ENCODE results near the gene RNF182.

RNF182 gene

GRCh38 chr6:13883966-13884365 is 40.8 kb upstream of the RNF182 start:
- Histone ChIP-seq H3K9ac (ENCODE audit: low read depth, low read length, poor library complexity) (no peak overlapping the region), H2BK15ac (ENCODE audit: low read length) (no peak overlapping the region), H3K4me1 (ENCODE audit: control insufficient read depth in 2 of 2, insufficient read depth in 1 of 2, low read depth in 1 of 2, low read length in 2 of 2) (peaks cover 0 to 2% of the 10 kb centered on the region in 2 donors), H2AFZ (ENCODE audit: low read length) (no peak overlapping the region), H3K14ac (ENCODE audit: low read length) (no peak overlapping the region), H3K36me3 (replicated peaks in 1 of 2; ENCODE audit: control insufficient read depth in 2 of 2, insufficient read depth in 2 of 2, low read length in 2 of 2) (no peaks in the 10 kb centered on the region), H3K27me3 (ENCODE audit: control insufficient read depth in 3 of 3, insufficient read depth in 3 of 3, low read depth in 1 of 3, low read length in 3 of 3) (no peaks in the 10 kb centered on the region), H2BK120ac (ENCODE audit: low read depth, low read length) (no peak overlapping the region), H4K91ac (ENCODE audit: low read depth, low read length, poor library complexity) (no peak overlapping the region), H3K23ac (ENCODE audit: low read depth, low read length, poor library complexity) (no peak overlapping the region), H2BK5ac (ENCODE audit: low read length) (no peak overlapping the region), H3K4me3 (ENCODE audit: low read length in 2 of 2) (no peak overlapping the region), H3K18ac (ENCODE audit: low read length) (no peak overlapping the region), H3K79me1 (ENCODE audit: low read depth, low read length) (no peaks in the 10 kb centered on the region), H3K9me3 (replicated peaks in 1 of 2; ENCODE audit: control insufficient read depth in 2 of 2, insufficient read depth in 1 of 2, low read depth in 1 of 2, low read length in 2 of 2) (peaks cover 0 to under 1% of the 10 kb centered on the region in 2 donors), H3K4me2 (ENCODE audit: insufficient read depth, low read length, poor library complexity, severe bottlenecking) (no peak overlapping the region), H3K27ac (replicated peaks; ENCODE audit: low read length) (no peak overlapping the region), H2AK5ac (ENCODE audit: low read depth, low read length) (no peak overlapping the region), H2BK12ac (ENCODE audit: low read length) (no peak overlapping the region), H3K4ac (ENCODE audit: low read length) (no peak overlapping the region), H4K8ac (ENCODE audit: low read depth, low read length) (no peak overlapping the region)
- DNase-seq (ENCODE audit: low spot score) = no peak

GRCh38 chr6:13884397-13884796 is 40.4 kb upstream of the RNF182 start:
- Histone ChIP-seq H2BK5ac (ENCODE audit: low read length) (no peak overlapping the region), H3K9me3 (replicated peaks in 1 of 2; ENCODE audit: control insufficient read depth in 2 of 2, insufficient read depth in 1 of 2, low read depth in 1 of 2, low read length in 2 of 2) (no peaks in the 10 kb centered on the region), H3K4me2 (ENCODE audit: insufficient read depth, low read length, poor library complexity, severe bottlenecking) (no peak overlapping the region), H3K36me3 (replicated peaks in 1 of 2; ENCODE audit: control insufficient read depth in 2 of 2, insufficient read depth in 2 of 2, low read length in 2 of 2) (no peaks in the 10 kb centered on the region), H2AK5ac (ENCODE audit: low read depth, low read length) (peak overlapping the region; percentile 47), H3K4me3 (ENCODE audit: low read length in 2 of 2) (peak overlapping the region in 1 of 2 donors; percentile 69), H3K18ac (ENCODE audit: low read length) (no peak overlapping the region), H4K91ac (ENCODE audit: low read depth, low read length, poor library complexity) (no peak overlapping the region), H3K4me1 (ENCODE audit: control insufficient read depth in 2 of 2, insufficient read depth in 1 of 2, low read depth in 1 of 2, low read length in 2 of 2) (peaks cover 0 to 2% of the 10 kb centered on the region in 2 donors), H3K79me1 (ENCODE audit: low read depth, low read length) (no peaks in the 10 kb centered on the region), H3K27ac (replicated peaks; ENCODE audit: low read length) (no peak overlapping the region), H2AFZ (ENCODE audit: low read length) (no peak overlapping the region), H3K27me3 (ENCODE audit: control insufficient read depth in 3 of 3, insufficient read depth in 3 of 3, low read depth in 1 of 3, low read length in 3 of 3) (no peaks in the 10 kb centered on the region), H2BK12ac (ENCODE audit: low read length) (no peak overlapping the region), H3K23ac (ENCODE audit: low read depth, low read length, poor library complexity) (no peak overlapping the region), H2BK120ac (ENCODE audit: low read depth, low read length) (no peak overlapping the region), H3K14ac (ENCODE audit: low read length) (no peak overlapping the region), H2BK15ac (ENCODE audit: low read length) (no peak overlapping the region), H3K9ac (ENCODE audit: low read depth, low read length, poor library complexity) (no peak overlapping the region), H3K4ac (ENCODE audit: low read length) (no peak overlapping the region), H4K8ac (ENCODE audit: low read depth, low read length) (no peak overlapping the region)
- no CpG with 5 or more reads among the region's 5 CpGs for WGBS, 2 donors (ENCODE audit: extremely low coverage in 2 of 2, insufficient read length in 2 of 2, insufficient replicate concordance in 1 of 2)
- DNase-seq (ENCODE audit: low spot score) = no peak

- H3K4me3 ChIP-seq (ENCODE audit: low read length in 2 of 2) = no peak overlapping the region
- H2BK120ac ChIP-seq (ENCODE audit: low read depth, low read length) = no peak overlapping the region
- DNase-seq (ENCODE audit: low spot score) = no peak
- no peak overlapping the region for H3K18ac ChIP-seq (ENCODE audit: low read length)
- no peaks in the 10 kb centered on the region for H3K36me3 ChIP-seq (replicated peaks in 1 of 2; ENCODE audit: control insufficient read depth in 2 of 2, insufficient read depth in 2 of 2, low read length in 2 of 2)
- no peaks in the 10 kb centered on the region for H3K9me3 ChIP-seq (replicated peaks in 1 of 2; ENCODE audit: control insufficient read depth in 2 of 2, insufficient read depth in 1 of 2, low read depth in 1 of 2, low read length in 2 of 2)
- H4K8ac ChIP-seq (ENCODE audit: low read depth, low read length) = no peak overlapping the region
- H2AFZ ChIP-seq (ENCODE audit: low read length) = no peak overlapping the region
- H2BK5ac ChIP-seq (ENCODE audit: low read length) = no peak overlapping the region
- no peak overlapping the region for H3K14ac ChIP-seq (ENCODE audit: low read length)
- no CpG with 5 or more reads among the region's 2 CpGs for WGBS, 2 donors (ENCODE audit: extremely low coverage in 2 of 2, insufficient read length in 2 of 2, insufficient replicate concordance in 1 of 2)
- H3K4ac ChIP-seq (ENCODE audit: low read length) = no peak overlapping the region
- no peak overlapping the region for H2AK5ac ChIP-seq (ENCODE audit: low read depth, low read length)
- H3K27ac ChIP-seq (replicated peaks; ENCODE audit: low read length) = no peak overlapping the region
- H3K4me1 ChIP-seq (ENCODE audit: control insufficient read depth in 2 of 2, insufficient read depth in 1 of 2, low read depth in 1 of 2, low read length in 2 of 2) = peaks cover 0 to 2% of the 10 kb centered on the region in 2 donors
- H4K91ac ChIP-seq (ENCODE audit: low read depth, low read length, poor library complexity) = no peak overlapping the region
- H2BK15ac ChIP-seq (ENCODE audit: low read length) = no peak overlapping the region
- no peak overlapping the region for H3K4me2 ChIP-seq (ENCODE audit: insufficient read depth, low read length, poor library complexity, severe bottlenecking)
- H3K23ac ChIP-seq (ENCODE audit: low read depth, low read length, poor library complexity) = no peak overlapping the region
- H3K27me3 ChIP-seq (ENCODE audit: control insufficient read depth in 3 of 3, insufficient read depth in 3 of 3, low read depth in 1 of 3, low read length in 3 of 3) = peaks cover 0 to 6% (median 0%) of the 10 kb centered on the region in 3 experiments
- H2BK12ac ChIP-seq (ENCODE audit: low read length) = no peak overlapping the region
- no peak overlapping the region for H3K9ac ChIP-seq (ENCODE audit: low read depth, low read length, poor library complexity)
- no peaks in the 10 kb centered on the region for H3K79me1 ChIP-seq (ENCODE audit: low read depth, low read length)
Observed at GRCh38 chr6:13885601-13886000, 39.2 kb upstream of the RNF182 start.

- Histone ChIP-seq H2BK12ac (ENCODE audit: low read length) (no peak overlapping the region), H3K4me1 (ENCODE audit: control insufficient read depth in 2 of 2, insufficient read depth in 1 of 2, low read depth in 1 of 2, low read length in 2 of 2) (no peaks in the 10 kb centered on the region), H3K23ac (ENCODE audit: low read depth, low read length, poor library complexity) (no peak overlapping the region), H4K8ac (ENCODE audit: low read depth, low read length) (no peak overlapping the region), H3K27me3 (ENCODE audit: control insufficient read depth in 3 of 3, insufficient read depth in 3 of 3, low read depth in 1 of 3, low read length in 3 of 3) (peaks cover 0 to 6% (median 0%) of the 10 kb centered on the region in 3 experiments), H3K36me3 (replicated peaks in 1 of 2; ENCODE audit: control insufficient read depth in 2 of 2, insufficient read depth in 2 of 2, low read length in 2 of 2) (no peaks in the 10 kb centered on the region), H4K91ac (ENCODE audit: low read depth, low read length, poor library complexity) (no peak overlapping the region), H2BK120ac (ENCODE audit: low read depth, low read length) (no peak overlapping the region), H3K79me1 (ENCODE audit: low read depth, low read length) (no peaks in the 10 kb centered on the region), H2BK5ac (ENCODE audit: low read length) (no peak overlapping the region), H3K4me3 (ENCODE audit: low read length in 2 of 2) (no peak overlapping the region), H3K9ac (ENCODE audit: low read depth, low read length, poor library complexity) (no peak overlapping the region), H3K14ac (ENCODE audit: low read length) (no peak overlapping the region), H2BK15ac (ENCODE audit: low read length) (no peak overlapping the region), H3K27ac (replicated peaks; ENCODE audit: low read length) (no peak overlapping the region), H3K9me3 (replicated peaks in 1 of 2; ENCODE audit: control insufficient read depth in 2 of 2, insufficient read depth in 1 of 2, low read depth in 1 of 2, low read length in 2 of 2) (no peaks in the 10 kb centered on the region), H3K4ac (ENCODE audit: low read length) (no peak overlapping the region), H3K18ac (ENCODE audit: low read length) (no peak overlapping the region), H3K4me2 (ENCODE audit: insufficient read depth, low read length, poor library complexity, severe bottlenecking) (no peak overlapping the region), H2AFZ (ENCODE audit: low read length) (no peak overlapping the region), H2AK5ac (ENCODE audit: low read depth, low read length) (no peak overlapping the region)
- DNase-seq (ENCODE audit: low spot score) = no peak
- WGBS, 2 donors (ENCODE audit: extremely low coverage in 2 of 2, insufficient read length in 2 of 2, insufficient replicate concordance in 1 of 2) = no CpG with 5 or more reads among the region's 3 CpGs
Observed at GRCh38 chr6:13886949-13887348, 37.8 kb upstream of the RNF182 start.

All from neuronal stem cell (in vitro differentiated cells).